Measurements from ENCODE around the gene SEC23IP.

Gene SEC23IP

GRCh38 chr10:119970963-119971362, 78.4 kb downstream of the SEC23IP start:
- no peak for DNase-seq (ENCODE audit: low read depth in 2 of 2)
- H3K4me3 ChIP-seq (replicated peaks in 1 of 2; ENCODE audit: low read depth in 2 of 2, low read length in 2 of 2) = no peak overlapping the region
- TF ChIP-seq CTCF (IDR thresholded peaks at IDR 0.05; ENCODE audit: low read depth, low read length) = no peak

DNA sequence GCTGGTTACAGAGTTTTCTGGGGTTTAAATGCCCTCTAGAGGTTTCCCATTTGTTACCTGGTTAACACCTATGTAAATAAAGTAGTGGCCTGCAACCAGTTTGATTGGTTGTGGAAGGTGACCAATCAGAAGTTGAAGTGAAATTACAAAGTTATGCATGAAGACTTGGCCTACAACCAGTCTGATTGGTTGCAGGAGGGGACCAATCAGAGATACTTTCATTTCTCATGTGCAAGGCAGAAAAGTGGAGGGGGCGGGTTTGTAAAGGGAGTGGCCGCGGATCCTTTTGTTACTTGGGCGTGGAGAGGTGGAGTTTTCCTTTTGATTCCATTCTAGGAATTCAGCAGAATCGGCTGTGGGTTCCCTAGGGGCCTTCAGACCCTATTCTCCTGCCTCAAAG, 80.8 kb downstream of the SEC23IP start:
- peak in 1 of 2 donors; percentile 9 for DNase-seq (ENCODE audit: low read depth in 2 of 2)
- no peak overlapping the region for H3K4me3 ChIP-seq (replicated peaks in 1 of 2; ENCODE audit: low read depth in 2 of 2, low read length in 2 of 2)
- TF ChIP-seq CTCF (IDR thresholded peaks at IDR 0.05; ENCODE audit: low read depth, low read length) = no peak

- TF ChIP-seq CTCF (IDR thresholded peaks at IDR 0.05; ENCODE audit: low read depth, low read length) = no peak
- no peak for DNase-seq (ENCODE audit: low read depth in 2 of 2)
- H3K4me3 ChIP-seq (replicated peaks in 1 of 2; ENCODE audit: low read depth in 2 of 2, low read length in 2 of 2) = no peak overlapping the region
Observed at GRCh38 chr10:119976421-119976820, 83.9 kb downstream of the SEC23IP start.

DNA sequence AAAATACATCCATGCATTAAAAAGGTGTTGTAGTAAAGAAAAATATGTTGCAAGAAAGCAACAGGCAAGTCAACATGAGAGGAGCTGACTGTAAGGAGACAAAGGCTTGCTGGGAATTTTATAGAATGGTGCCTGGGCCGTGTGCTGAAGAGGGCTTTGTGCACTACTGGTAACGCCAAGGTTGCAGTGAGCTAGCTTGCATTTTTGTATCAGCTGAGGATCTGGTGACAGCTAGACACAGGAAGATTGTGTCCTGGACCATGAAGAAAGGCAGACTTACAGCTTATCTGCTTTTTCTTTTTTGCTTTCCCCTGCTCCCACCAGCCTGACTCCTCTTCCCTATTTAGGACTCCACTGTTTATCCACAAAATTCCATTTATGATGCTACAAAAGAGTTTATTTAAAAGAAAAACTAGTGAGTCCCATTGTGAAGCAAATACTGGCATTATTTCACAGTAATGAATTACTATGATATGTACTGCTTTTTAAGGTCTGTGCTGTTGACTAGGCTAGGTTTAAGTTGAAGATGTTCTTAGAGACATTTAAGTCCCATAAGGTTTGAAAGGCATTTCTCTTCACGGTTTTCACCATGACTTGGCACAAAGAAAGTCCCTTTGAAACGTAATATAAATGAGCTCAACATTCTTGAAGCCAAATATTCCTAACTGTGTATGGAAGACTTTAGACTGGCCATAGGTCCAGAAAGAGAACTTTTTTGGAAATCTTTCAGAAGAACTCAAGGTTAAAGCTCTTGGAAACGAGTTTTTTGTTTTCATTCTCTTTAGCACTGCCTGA, 88.6 kb downstream of the SEC23IP start:
- no peak for TF ChIP-seq CTCF (IDR thresholded peaks at IDR 0.05; ENCODE audit: low read depth, low read length)
- DNase-seq (ENCODE audit: low read depth in 2 of 2) = no peak
- H3K4me3 ChIP-seq (replicated peaks in 1 of 2; ENCODE audit: low read depth in 2 of 2, low read length in 2 of 2) = no peak overlapping the region

- H3K4me3 ChIP-seq (replicated peaks in 1 of 2; ENCODE audit: low read depth in 2 of 2, low read length in 2 of 2) = no peak overlapping the region
- TF ChIP-seq CTCF (IDR thresholded peaks at IDR 0.05; ENCODE audit: low read depth, low read length) = no peak
- no peak for DNase-seq (ENCODE audit: low read depth in 2 of 2)
Observed at GRCh38 chr10:119981826-119982225, 89.3 kb downstream of the SEC23IP start.

DNA sequence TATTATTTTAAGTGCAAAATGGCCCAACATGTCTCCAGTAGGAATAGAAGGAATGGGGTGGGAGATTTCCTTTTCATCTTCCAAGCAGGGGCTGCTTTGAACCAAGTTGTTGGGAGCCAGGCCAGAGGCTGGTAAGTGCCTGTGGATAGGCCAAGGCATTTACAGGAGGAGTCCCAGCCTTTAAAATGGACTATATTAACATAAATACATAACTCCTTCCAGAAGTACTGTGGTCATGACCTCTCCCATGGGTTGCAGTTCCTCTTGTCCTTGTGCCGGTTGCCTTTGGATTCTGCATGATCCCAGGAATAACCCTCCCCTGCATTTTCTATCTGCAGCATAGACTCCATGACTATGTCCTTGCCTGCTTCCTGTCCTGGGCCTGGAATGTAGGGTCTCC, 95.8 kb downstream of the SEC23IP start:
- no peak overlapping the region for H3K4me3 ChIP-seq (replicated peaks in 1 of 2; ENCODE audit: low read depth in 2 of 2, low read length in 2 of 2)
- DNase-seq (ENCODE audit: low read depth in 2 of 2) = no peak
- TF ChIP-seq CTCF (IDR thresholded peaks at IDR 0.05; ENCODE audit: low read depth, low read length) = no peak

DNA sequence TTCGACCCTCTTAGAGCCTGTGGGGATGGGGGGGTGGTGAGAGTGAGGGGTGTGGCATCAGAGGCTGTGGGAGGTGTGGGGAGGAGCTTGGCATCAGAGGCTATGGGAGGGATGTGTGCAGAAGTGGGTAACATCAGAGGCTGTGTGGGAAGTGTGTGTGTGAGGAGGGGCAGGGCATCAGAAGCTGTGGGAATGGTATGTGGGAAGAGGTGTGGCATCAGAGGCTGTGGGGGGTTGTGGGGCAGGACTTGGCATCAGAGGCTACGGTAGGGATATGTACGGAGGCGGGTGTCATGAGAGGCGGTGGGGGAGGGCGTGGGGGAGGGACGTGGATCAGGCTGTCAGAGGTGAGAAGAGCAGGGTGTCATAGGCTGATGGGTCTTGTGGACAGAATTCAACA, 97.4 kb downstream of the SEC23IP start:
- no peak for DNase-seq (ENCODE audit: low read depth in 2 of 2)
- TF ChIP-seq CTCF (IDR thresholded peaks at IDR 0.05; ENCODE audit: low read depth, low read length) = no peak
- H3K4me3 ChIP-seq (replicated peaks in 1 of 2; ENCODE audit: low read depth in 2 of 2, low read length in 2 of 2) = no peak overlapping the region
